ENCODE data around the gene INTS15.

INTS15 gene

GRCh38 chr7:6642239-6642839 lies 52.5 kb downstream of the INTS15 start:
- no peak for DNase-seq (ENCODE audit: low read depth, low spot score)

GRCh38 chr7:6642861-6643640 lies 53.2 kb downstream of the INTS15 start:
- no peak for DNase-seq (ENCODE audit: low read depth, low spot score)

- no peak for DNase-seq (ENCODE audit: low read depth, low spot score)
Observed at GRCh38 chr7:6643915-6644625, 54.2 kb downstream of the INTS15 start.

GRCh38 chr7:6644728-6645127 lies 54.9 kb downstream of the INTS15 start:
- no peak for DNase-seq (ENCODE audit: low read depth, low spot score)

GRCh38 chr7:6646465-6646864 lies 56.6 kb downstream of the INTS15 start:
- DNase-seq (ENCODE audit: low read depth, low spot score) = no peak

- no peak for DNase-seq (ENCODE audit: low read depth, low spot score)
Observed at GRCh38 chr7:6647080-6647479, 57.3 kb downstream of the INTS15 start.

- DNase-seq (ENCODE audit: low read depth, low spot score) = no peak
Observed at GRCh38 chr7:6647541-6647940, 57.7 kb downstream of the INTS15 start.

GRCh38 chr7:6648066-6648814 lies 58.4 kb downstream of the INTS15 start:
- no peak for DNase-seq (ENCODE audit: low read depth, low spot score)

- no peak for DNase-seq (ENCODE audit: low read depth, low spot score)
Observed at GRCh38 chr7:6648815-6649104, 58.9 kb downstream of the INTS15 start.

- no peak for DNase-seq (ENCODE audit: low read depth, low spot score)
Observed at GRCh38 chr7:6649241-6649961, 59.6 kb downstream of the INTS15 start.

- DNase-seq (ENCODE audit: low read depth, low spot score) = no peak
Observed at GRCh38 chr7:6650086-6650485, 60.3 kb downstream of the INTS15 start.

- no peak for DNase-seq (ENCODE audit: low read depth, low spot score)
Observed at GRCh38 chr7:6650521-6651011, 60.7 kb downstream of the INTS15 start.

- DNase-seq (ENCODE audit: low read depth, low spot score) = no peak
Observed at GRCh38 chr7:6651851-6652445, 62.1 kb downstream of the INTS15 start.

GRCh38 chr7:6652446-6653011 lies 62.7 kb downstream of the INTS15 start:
- DNase-seq (ENCODE audit: low read depth, low spot score) = no peak

GRCh38 chr7:6653071-6654003 lies 63.5 kb downstream of the INTS15 start:
- DNase-seq (ENCODE audit: low read depth, low spot score) = no peak

GRCh38 chr7:6654113-6654841 lies 64.5 kb downstream of the INTS15 start:
- no peak for DNase-seq (ENCODE audit: low read depth, low spot score)

GRCh38 chr7:6654842-6655610 lies 65.2 kb downstream of the INTS15 start:
- no peak for DNase-seq (ENCODE audit: low read depth, low spot score)

All from activated CD4-positive, CD25-positive, alpha-beta regulatory T cell treated with anti-CD3 and anti-CD28 coated beads, Interleukin-2, amount 50 U/mL, for 16 hours (primary cell).